IMR-90 (cell line): Measurements from ENCODE around the gene KCNQ5. TPM values are rescaled to one million over a fixed set of nuclear protein-coding genes. Genes with fewer than 3 reads are reported as not detected.
"Not testable (repeated sequence)": the region's sequence is repeated elsewhere in the genome, so short reads cannot be mapped to it uniquely, and the experiment has no call there.

ENCODE experiments used
- ATAC-seq: fragments of 200-7000 bp; cut with Tn5 transposase; 2 replicates; pipeline ENCODE4 v1.9.1; 2020; ENCODE audit warnings: low read depth, mild to moderate bottlenecking, moderate library complexity
- BruUV-seq: library from RNA; stranded (reverse); fragments of 400-500 nt; replicated peaks from 2 replicates; lab custom pipeline; 2021; lab: Mats Ljungman, UMichigan
- CTCF ChIA-PET: fragments of 300-600 bp; formaldehyde crosslinking; extraction: SDS; loops from one replicate; lab custom pipeline; 2021; ENCODE audit warnings: antibody characterized with exemption; lab: Yijun Ruan, JAX
- POLR2A ChIA-PET: fragments of 300-600 bp; sonication (Branson Sonifier 250); formaldehyde crosslinking; loops from one replicate; lab custom pipeline; 2022; ENCODE audit warnings: antibody characterized with exemption; ENCODE audit not compliant: unreplicated experiment; lab: Charles Lee
- DNase-seq: peaks from one replicate; pipeline ENCODE4 v3.0.0; 2013
- H2AFZ ChIP-seq: replicated peaks from 2 replicates; pipeline ENCODE3; 2013; ENCODE audit warnings: low read length, mild to moderate bottlenecking; ENCODE audit not compliant: poor library complexity
- H2AK5ac ChIP-seq: 2 replicates; pipeline ENCODE4 v1.6.1; 2013; ENCODE audit warnings: low read depth, low read length, inconsistent platforms
- H2AK9ac ChIP-seq: replicated peaks from 2 replicates; pipeline ENCODE3; 2013; ENCODE audit warnings: mild to moderate bottlenecking, low read depth, low read length, moderate library complexity; ENCODE audit not compliant: poor library complexity
- H2BK120ac ChIP-seq: 2 replicates; pipeline ENCODE4 v1.6.1; 2013; ENCODE audit warnings: low read depth, low read length, inconsistent platforms
- H2BK15ac ChIP-seq: 3 replicates; pipeline ENCODE4 v1.6.1; 2013; ENCODE audit warnings: low read depth, low read length, inconsistent platforms
- H2BK20ac ChIP-seq: 2 replicates; pipeline ENCODE4 v1.6.1; 2013; ENCODE audit warnings: low read depth, mild to moderate bottlenecking, inconsistent platforms, low read length, moderate library complexity
- H2BK5ac ChIP-seq: 2 replicates; pipeline ENCODE4 v1.6.1; 2013; ENCODE audit warnings: mild to moderate bottlenecking, low read depth, low read length, inconsistent platforms; ENCODE audit not compliant: poor library complexity, severe bottlenecking
- H3K14ac ChIP-seq: replicated peaks from 2 replicates; pipeline ENCODE4 v1.6.1; 2013; ENCODE audit warnings: low read depth, low read length, inconsistent platforms
- H3K18ac ChIP-seq: 2 replicates; pipeline ENCODE4 v1.6.1; 2013; ENCODE audit warnings: low read depth, low read length, control low read depth
- H3K23ac ChIP-seq: 2 replicates; pipeline ENCODE4 v1.6.1; 2013; ENCODE audit warnings: low read depth, low read length, inconsistent platforms
- H3K27ac ChIP-seq: 2 replicates; pipeline ENCODE4 v1.5.1; 2013; ENCODE audit warnings: mild to moderate bottlenecking, control low read depth, low read length; ENCODE audit not compliant: insufficient read depth
- H3K27me3 ChIP-seq: 2 replicates; pipeline ENCODE4 v1.6.1; 2013; ENCODE audit warnings: low read length; ENCODE audit not compliant: control insufficient read depth, insufficient read depth
- H3K36me3 ChIP-seq: 2 replicates; pipeline ENCODE4 v1.6.1; 2013; ENCODE audit warnings: low read length, mixed read lengths; ENCODE audit not compliant: control insufficient read depth, insufficient read depth
- H3K4ac ChIP-seq: 2 replicates; pipeline ENCODE4 v1.6.1; 2013; ENCODE audit warnings: low read depth, low read length, inconsistent platforms
- H3K4me1 ChIP-seq: 2 replicates; pipeline ENCODE4 v1.6.1; 2013; ENCODE audit warnings: low read length, mixed read lengths; ENCODE audit not compliant: control insufficient read depth, insufficient read depth
- H3K4me2 ChIP-seq: 2 replicates; pipeline ENCODE4 v1.6.1; 2013; ENCODE audit warnings: low read depth, mild to moderate bottlenecking, control low read depth, low read length, moderate library complexity
- H3K4me3 ChIP-seq: 2 replicates; pipeline ENCODE4 v1.5.1; 2013; ENCODE audit warnings: low read depth, mild to moderate bottlenecking, control low read depth, low read length, moderate library complexity; ENCODE audit not compliant: insufficient read depth
- H3K56ac ChIP-seq: 2 replicates; pipeline ENCODE4 v1.6.1; 2013; ENCODE audit warnings: low read length, inconsistent platforms; ENCODE audit not compliant: insufficient read depth; ENCODE audit errors: extremely low read depth
- H3K79me1 ChIP-seq, 2 experiments: 2 replicates each; pipeline ENCODE4 v1.6.1; 2013; ENCODE audit warnings: low read length in 2 of 2, inconsistent platforms in 1 of 2, low read depth in 1 of 2
- H3K9ac ChIP-seq: 2 replicates; pipeline ENCODE4 v1.6.1; 2013; ENCODE audit warnings: low read depth, low read length, control low read depth
- H3K9me1 ChIP-seq: 2 replicates; pipeline ENCODE4 v1.6.1; 2013; ENCODE audit warnings: low read length, inconsistent platforms; ENCODE audit not compliant: insufficient read depth
- H3K9me3 ChIP-seq: 2 replicates; pipeline ENCODE4 v1.6.1; 2013; ENCODE audit warnings: low read length; ENCODE audit not compliant: control insufficient read depth, insufficient read depth
- H4K20me1 ChIP-seq: 2 replicates; pipeline ENCODE4 v1.6.1; 2013; ENCODE audit warnings: low read length, inconsistent platforms; ENCODE audit not compliant: insufficient read depth
- H4K5ac ChIP-seq: 2 replicates; pipeline ENCODE4 v1.6.1; 2013; ENCODE audit warnings: mild to moderate bottlenecking, low read depth, low read length, control low read depth
- H4K8ac ChIP-seq, 2 experiments: 2 replicates each; pipeline ENCODE4 v1.6.1; 2013; ENCODE audit warnings: low read depth in 2 of 2, low read length in 2 of 2, control low read depth in 1 of 2, inconsistent platforms in 1 of 2
- H4K91ac ChIP-seq: 2 replicates; pipeline ENCODE4 v1.6.1; 2013; ENCODE audit warnings: low read depth, low read length, inconsistent platforms; ENCODE audit not compliant: insufficient read depth
- WGBS, 2 experiments: methylation state at CpG; one replicate each; pipeline versions ENCODE4 v1.1.5 to v1.1.7; 2013; ENCODE audit warnings: missing lambda C conversion rate in 2 of 2; ENCODE audit not compliant: insufficient read length in 1 of 2; ENCODE audit errors: extremely low coverage in 2 of 2; 5-methylcytosine and 5-hydroxymethylcytosine counted together
- dilution Hi-C: fragments of 300-500 bp; cut with HindIII; formaldehyde crosslinking; loops from one replicate; pipeline ENCODE4 v1.14.3; 2018; ENCODE audit warnings: low sequenced_read_pairs; ENCODE audit not compliant: unreplicated experiment
- in situ Hi-C: fragments of 300-500 bp; cut with MboI; formaldehyde crosslinking; loops from 3 replicates; pipeline ENCODE4 v1.14.3; 2019; ENCODE audit warnings: low sequenced_read_pairs, inconsistent platforms, mixed read lengths
- intact Hi-C: fragments of 100-400 bp; cut with micrococcal nuclease; formaldehyde crosslinking; loops from 2 replicates; pipeline ENCODE4 v1.10.0; 2022
- polyA plus RNA-seq, 3 experiments: library from polyadenylated mRNA; depleted of rRNA; stranded (reverse); fragments of >200 nt; gene quantifications; 2 replicates each; pipeline ENCODE4 v1.2.3, GENCODE V29; 2012; ENCODE audit warnings: low replicate concordance in 1 of 3
- total RNA-seq: library from RNA; depleted of rRNA; stranded (reverse); fragments of >200 nt; gene quantifications from 2 replicates; pipeline ENCODE4 v1.2.3, GENCODE V29; 2012

KCNQ5 gene
- total and polyA plus RNA-seq, 2 of the 4 experiments (the other 2 are of a cell fraction), result 0.75 to 1.3 TPM

DNA sequence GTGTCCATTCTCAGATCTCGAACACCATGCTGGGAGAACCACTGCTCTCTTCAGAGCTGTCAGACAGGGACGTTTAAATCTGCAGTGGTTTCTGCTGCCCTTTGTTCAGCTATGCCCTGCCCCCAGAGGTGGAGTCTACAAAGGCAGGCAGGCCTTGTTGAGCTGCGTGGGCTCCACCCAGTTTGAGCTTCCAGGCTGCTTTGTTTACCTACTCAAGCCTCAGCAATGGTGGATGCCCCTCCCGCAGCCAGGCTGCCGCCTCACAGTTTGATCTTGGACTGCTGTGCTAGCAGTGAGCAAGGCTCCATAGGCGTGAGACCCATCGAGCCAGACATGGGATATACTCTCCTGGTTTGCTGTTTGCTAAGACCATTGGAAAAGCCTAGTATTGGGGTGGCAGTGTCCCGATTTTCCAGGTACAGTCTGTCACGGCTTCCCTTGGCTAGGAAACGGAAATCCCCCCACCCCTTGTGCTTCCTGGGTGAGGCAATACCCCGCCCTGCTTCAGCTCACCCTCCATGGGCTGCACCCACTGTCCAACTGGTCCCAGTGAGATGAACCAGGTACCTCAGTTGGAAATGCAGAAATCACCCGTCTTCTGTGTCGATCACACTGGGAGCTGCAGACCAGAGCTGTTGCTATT, 362.4 kb downstream of the KCNQ5 start:
- intact Hi-C loops, H2BK20ac ChIP-seq, H3K9me3 ChIP-seq, H2BK15ac ChIP-seq, H2AFZ ChIP-seq, H3K79me1 ChIP-seq, H3K4ac ChIP-seq, CTCF ChIA-PET, DNase-seq, POLR2A ChIA-PET, H2AK9ac ChIP-seq, H3K36me3 ChIP-seq, H3K18ac ChIP-seq, H4K20me1 ChIP-seq, dilution Hi-C loops, ATAC-seq, H3K4me3 ChIP-seq, H3K27ac ChIP-seq, H3K27me3 ChIP-seq, H3K4me1 ChIP-seq, H3K14ac ChIP-seq, H4K5ac ChIP-seq, H3K9me1 ChIP-seq, H2BK120ac ChIP-seq, H3K4me2 ChIP-seq, H4K91ac ChIP-seq, H2BK5ac ChIP-seq, H4K8ac ChIP-seq, H2AK5ac ChIP-seq, BruUV-seq, H3K9ac ChIP-seq, in situ Hi-C loops, H3K56ac ChIP-seq, H3K23ac ChIP-seq: not testable (repeated sequence)
- 60% methylated on average over 1 of the region's 13 CpGs; no CpG with 5 or more reads in 1 of the 2 experiments for WGBS, 2 experiments
